K562 (cell line): Measurements from ENCODE around the gene METTL24. TPM values are rescaled to one million over a fixed set of nuclear protein-coding genes. Genes with fewer than 3 reads are reported as not detected.

Source experiments
- ATAC-seq: fragments of 200-7000 bp; cut with Tn5 transposase; 3 replicates; pipeline ENCODE4 v1.9.1; 2020; ENCODE audit warnings: moderate library complexity
- BruUV-seq: library from RNA; stranded (reverse); fragments of 400-500 nt; replicated peaks from 2 replicates; lab custom pipeline; 2021; lab: Mats Ljungman, UMichigan
- CTCF ChIA-PET: fragments of 300-600 bp; formaldehyde crosslinking; extraction: SDS; loops from one replicate; lab custom pipeline; 2021; ENCODE audit warnings: low intra/inter-chr PET ratio; lab: Yijun Ruan, JAX
- POLR2A ChIA-PET: fragments of 300-600, 350-650 bp; sonication (Branson Sonifier 250); formaldehyde crosslinking; extraction: SDS; loops from one replicate; lab custom pipeline; 2021; ENCODE audit warnings: antibody characterized with exemption, inconsistent platforms; lab: Yijun Ruan, JAX
- DNase-seq, 4 experiments: peaks; one replicate each; pipeline versions ENCODE4 v3.0.0 to v3.0.0-alpha.2; 2011 to 2018; ENCODE audit warnings: low spot score in 3 of 4, mixed read lengths in 3 of 4; ENCODE audit errors: extremely low read depth in 1 of 4
- FAIRE-seq: peaks from 2 replicates; lab custom pipeline; 2011; peaks lifted over from hg19 to GRCh38; lab: Jason Lieb, UNC
- H2AFZ ChIP-seq: 2 replicates; pipeline ENCODE4 v1.6.0; 2011; ENCODE audit warnings: low read depth, low read length, control low read depth, inconsistent platforms
- H3K27ac ChIP-seq: fragments of 200-600 bp; 3 replicates; pipeline ENCODE4 v1.8.0; 2011; ENCODE audit warnings: low read depth, mild to moderate bottlenecking, control low read depth, inconsistent platforms, low read length, moderate library complexity, mixed read lengths; ENCODE audit errors: extremely low read depth
- H3K27me3 ChIP-seq, 2 experiments: fragments of 300-600 bp in 1 of 2; 2 replicates in 1 of 2; 3 replicates in 1 of 2; pipeline versions ENCODE4 v1.6.0 to v1.8.0; 2011; ENCODE audit warnings: inconsistent platforms in 2 of 2, low read length in 2 of 2, mild to moderate bottlenecking in 1 of 2, mixed read lengths in 1 of 2, moderate library complexity in 1 of 2; ENCODE audit not compliant: control insufficient read depth in 2 of 2, insufficient read depth in 2 of 2
- H3K36me3 ChIP-seq: fragments of 300-600 bp; 3 replicates; pipeline ENCODE4 v1.8.0; 2011; ENCODE audit warnings: mild to moderate bottlenecking, low read length, inconsistent platforms; ENCODE audit not compliant: control insufficient read depth, insufficient read depth
- H3K4me1 ChIP-seq, 2 experiments: fragments of 200-600 bp in 1 of 2; replicated peaks in 1 of 2; 2 replicates in 1 of 2; 3 replicates in 1 of 2; pipeline versions ENCODE4 v1.5.1 to v1.8.0; 2011; ENCODE audit warnings: inconsistent platforms in 2 of 2, low read length in 2 of 2, mild to moderate bottlenecking in 1 of 2, mixed read lengths in 1 of 2, moderate library complexity in 1 of 2; ENCODE audit not compliant: control insufficient read depth in 2 of 2, insufficient read depth in 2 of 2
- H3K4me2 ChIP-seq: 2 replicates; pipeline ENCODE4 v1.6.1; 2011; ENCODE audit warnings: low read length, control low read depth, inconsistent platforms, mixed read lengths; ENCODE audit not compliant: insufficient read depth
- H3K4me3 ChIP-seq: fragments of 200-600 bp; sonication (generic), shearing (Covaris generic); 2 replicates; pipeline ENCODE4 v1.5.1; 2016; ENCODE audit warnings: control low read depth, inconsistent platforms
- H3K79me2 ChIP-seq: fragments of 200-600 bp; 3 replicates; pipeline ENCODE4 v1.8.0; 2011; ENCODE audit warnings: low read length, inconsistent platforms; ENCODE audit not compliant: control insufficient read depth, insufficient read depth
- H3K9ac ChIP-seq, 2 experiments: 2 replicates each; pipeline versions ENCODE4 v1.6.0 to v1.6.1; 2011; ENCODE audit warnings: low read depth in 2 of 2, low read length in 2 of 2, control low read depth in 1 of 2, inconsistent platforms in 1 of 2, mild to moderate bottlenecking in 1 of 2, mixed read lengths in 1 of 2; ENCODE audit not compliant: insufficient read depth in 1 of 2
- H3K9me1 ChIP-seq: one replicate; pipeline ENCODE4 v1.6.0; 2011; ENCODE audit warnings: inconsistent platforms, mild to moderate bottlenecking, low read length, moderate library complexity; ENCODE audit not compliant: control insufficient read depth, insufficient read depth
- H3K9me3 ChIP-seq: replicated peaks from 2 replicates; pipeline ENCODE4 v1.5.1; 2011; ENCODE audit warnings: low read depth, low read length, inconsistent platforms; ENCODE audit not compliant: control insufficient read depth, insufficient read depth
- H4K20me1 ChIP-seq: replicated peaks from 2 replicates; pipeline ENCODE4 v1.6.1; 2011; ENCODE audit warnings: low read length, inconsistent platforms, mixed read lengths; ENCODE audit not compliant: control insufficient read depth, insufficient read depth
- FOSL1 ChIP-seq: fragments of 200-800 bp; sonication (Bioruptor generic); conservative IDR thresholded peaks from 2 replicates; pipeline ENCODE4 v1.6.1; 2016; ENCODE audit warnings: missing genetic modification characterization, missing compliant biosample characterization
- IRF9 ChIP-seq: fragments of 450-650 bp; IDR thresholded peaks from 2 replicates; pipeline ENCODE4 v1.6.1; 2016; ENCODE audit warnings: missing biosample characterization, missing genetic modification characterization
- MCM5 ChIP-seq: fragments of 450-650 bp; IDR thresholded peaks from 2 replicates; pipeline ENCODE4 v1.6.1; 2016; ENCODE audit warnings: low read depth
- MED1 ChIP-seq: sonication (generic); formaldehyde crosslinking; IDR thresholded peaks from 2 replicates; pipeline ENCODE4 v1.8.1; 2023; ENCODE audit warnings: missing genetic modification reagents, borderline replicate concordance
- MNT ChIP-seq, 2 experiments: fragments of 450-650 bp; conservative IDR thresholded peaks; 2 replicates each; pipeline ENCODE4 v1.6.1; 2017; ENCODE audit warnings: mild to moderate bottlenecking in 2 of 2, moderate library complexity in 2 of 2
- SRSF9 ChIP-seq: fragments of 200-400 bp; formaldehyde crosslinking; IDR thresholded peaks from 2 replicates; pipeline ENCODE4 v1.6.1; 2017; ENCODE audit warnings: low read depth, low read length, borderline replicate concordance
- THRA ChIP-seq: fragments of 450-650 bp; IDR thresholded peaks from 2 replicates; pipeline ENCODE4 v1.6.1; 2017; ENCODE audit warnings: mild to moderate bottlenecking, moderate library complexity
- ZFP36 ChIP-seq: fragments of 150-350 bp; IDR thresholded peaks from 2 replicates; pipeline ENCODE4 v1.6.1; 2018; ENCODE audit warnings: low read length, low read depth; ENCODE audit not compliant: partially characterized antibody
- ZNF134 ChIP-seq: fragments of 250-450 bp; sonication (Bioruptor Pico); conservative IDR thresholded peaks from 2 replicates; pipeline ENCODE4 v1.4.0; 2020
- ZSCAN29 ChIP-seq: fragments of 450-650 bp; IDR thresholded peaks from 2 replicates; pipeline ENCODE4 v1.6.1; 2017
- WGBS: fragments of 100-300 bp; shearing (Covaris generic); methylation state at CpG from one replicate; pipeline ENCODE4 v1.1.6; 2016; ENCODE audit warnings: low coverage, mixed read lengths; ENCODE audit not compliant: insufficient coverage; ENCODE audit errors: missing lambda C conversion rate; 5-methylcytosine and 5-hydroxymethylcytosine counted together
- in situ Hi-C: fragments of 300-500 bp; cut with MboI; formaldehyde crosslinking; loops from 4 replicates; pipeline ENCODE4 v1.15.0; 2018; ENCODE audit warnings: inconsistent platforms, mixed read lengths
- intact Hi-C: fragments of 100-400 bp; cut with micrococcal nuclease; formaldehyde crosslinking; loops from 2 replicates; pipeline ENCODE4 v1.14.2; 2022
- polyA plus RNA-seq, 8 experiments: library from polyadenylated mRNA; depleted of rRNA in 4 of 8; stranded (reverse) in 5 of 8; unstranded in 3 of 8; fragments of >200 nt; fragmentation: Nextera tagmentation in 2 of 8; fragmentation: Illumina TruSeq in 1 of 8; extraction: Ambion mirVana in 2 of 8; extraction: Trizol in 1 of 8; gene quantifications; 2 replicates each; pipeline versions ENCODE4 v1.2.1 to v1.2.3, GENCODE V29; 2011 to 2014; ENCODE audit warnings: inconsistent platforms in 1 of 8, missing spikeins in 1 of 8
- total RNA-seq, 7 experiments: library from RNA; depleted of rRNA in 6 of 7; stranded (reverse); fragments of >200 nt in 6 of 7; fragmentation: Illumina TruSeq in 2 of 7; extraction: Trizol in 2 of 7; gene quantifications; 2 replicates each; pipeline versions ENCODE4 v1.2.1 to v1.2.3, GENCODE V29; 2011 to 2021; ENCODE audit warnings: low replicate concordance in 1 of 7

Gene METTL24
- total and polyA plus RNA-seq, 9 of the 15 experiments (the other 6 are each of a cell fraction or from before 2014, with no cell fraction given): not detected

- H3K9ac ChIP-seq: no peak overlapping the region
- no peaks in the 10 kb centered on the region for H3K79me2 ChIP-seq
- no peak for ATAC-seq
- no peak overlapping the region for H2AFZ ChIP-seq
- H3K9me3 ChIP-seq: no peaks in the 10 kb centered on the region
- BruUV-seq: no TSS peak
- no peaks in the 10 kb centered on the region for H3K9me1 ChIP-seq
- no peak overlapping the region for H3K27ac ChIP-seq
- ChIA-PET POLR2A (no interaction called here), CTCF (no interaction called here)
- no peak for DNase-seq
- in situ Hi-C loops: no loop called here
- intact Hi-C loops: no loop called here
- H3K4me2 ChIP-seq: no peak overlapping the region
- no peak for FAIRE-seq
- H4K20me1 ChIP-seq: no peaks in the 10 kb centered on the region
- WGBS: under 1% methylated on average over 9 of the region's 9 CpGs
- no peak overlapping the region for H3K4me3 ChIP-seq
- H3K4me1 ChIP-seq: no peaks in the 10 kb centered on the region
- no peak for TF ChIP-seq THRA
- no peak for TF ChIP-seq MED1 (CRISPR knock-in tag)
- no peaks in the 10 kb centered on the region for H3K36me3 ChIP-seq
- H3K27me3 ChIP-seq: peaks cover 9 to 15% of the 10 kb centered on the region in 2 experiments; a peak in 3 of 5 replicates
Observed at GRCh38 chr6:110334423-110335180, 23.5 kb downstream of the METTL24 start.

- no TSS peak for BruUV-seq
- Histone ChIP-seq H3K27ac (no peak overlapping the region), H3K4me3 (no peak overlapping the region), H4K20me1 (no peaks in the 10 kb centered on the region), H3K9ac (no peak overlapping the region), H3K36me3 (no peaks in the 10 kb centered on the region), H3K79me2 (no peaks in the 10 kb centered on the region), H3K4me1 (no peaks in the 10 kb centered on the region), H3K9me1 (no peaks in the 10 kb centered on the region), H2AFZ (no peak overlapping the region), H3K27me3 (peaks cover 10 to 23% of the 10 kb centered on the region in 2 experiments; a peak in 4 of 5 replicates), H3K9me3 (no peaks in the 10 kb centered on the region), H3K4me2 (no peak overlapping the region)
- no peak for TF ChIP-seq FOSL1 (tag)
- no peak for TF ChIP-seq IRF9 (tag)
- TF ChIP-seq ZFP36: no peak
- TF ChIP-seq MCM5: no peak
- no peak for TF ChIP-seq ZSCAN29
- TF ChIP-seq SRSF9: no peak
- TF ChIP-seq ZNF134 (CRISPR knock-in tag): no peak
- no peak for TF ChIP-seq MNT (conservative IDR thresholded peaks at IDR 0.05)
- in situ Hi-C loops (no loop called here), intact Hi-C loops (no loop called here)
- FAIRE-seq (no peak), DNase-seq (no peak), ATAC-seq (no peak)
- ChIA-PET CTCF (no interaction called here), POLR2A (interaction anchor here (0.5 kb wide), 1 partner anchor 852 kb away, joined by 3 read pairs; no protein-coding TSS in a partner anchor)
- WGBS: under 1% methylated on average over 6 of the region's 6 CpGs
Observed at GRCh38 chr6:110332281-110332680, 25.9 kb downstream of the METTL24 start.
